Adipocyte (in vitro differentiated cells): ENCODE results near the gene RGS9BP.

Experiments
- DNase-seq: peaks from one replicate; pipeline ENCODE4 v3.0.0-alpha.2; 2015; ENCODE audit warnings: low read depth
- H3K27me3 ChIP-seq: replicated peaks from 2 replicates; pipeline ENCODE4 v1.7.0; 2013; ENCODE audit warnings: mild to moderate bottlenecking, low read length, moderate library complexity; ENCODE audit not compliant: control insufficient read depth, insufficient read depth
- H3K36me3 ChIP-seq: 2 replicates; pipeline ENCODE4 v1.7.0; 2013; ENCODE audit warnings: low read length, mild to moderate bottlenecking, moderate library complexity; ENCODE audit not compliant: control insufficient read depth, insufficient read depth, severe bottlenecking
- H3K4me1 ChIP-seq: 2 replicates; pipeline ENCODE4 v1.7.0; 2013; ENCODE audit warnings: mild to moderate bottlenecking, low read length, moderate library complexity; ENCODE audit not compliant: control insufficient read depth, insufficient read depth
- H3K4me3 ChIP-seq: 2 replicates; pipeline ENCODE4 v1.7.0; 2013; ENCODE audit warnings: mild to moderate bottlenecking, low read length, moderate library complexity
- H3K9ac ChIP-seq: 2 replicates; pipeline ENCODE4 v1.7.0; 2013; ENCODE audit warnings: mild to moderate bottlenecking, low read length, moderate library complexity
- H3K9me3 ChIP-seq: 2 replicates; pipeline ENCODE4 v1.7.0; 2013; ENCODE audit warnings: mild to moderate bottlenecking, low read length, moderate library complexity; ENCODE audit not compliant: control insufficient read depth

RGS9BP gene, protein sequence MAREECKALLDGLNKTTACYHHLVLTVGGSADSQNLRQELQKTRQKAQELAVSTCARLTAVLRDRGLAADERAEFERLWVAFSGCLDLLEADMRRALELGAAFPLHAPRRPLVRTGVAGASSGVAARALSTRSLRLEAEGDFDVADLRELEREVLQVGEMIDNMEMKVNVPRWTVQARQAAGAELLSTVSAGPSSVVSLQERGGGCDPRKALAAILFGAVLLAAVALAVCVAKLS

DNA sequence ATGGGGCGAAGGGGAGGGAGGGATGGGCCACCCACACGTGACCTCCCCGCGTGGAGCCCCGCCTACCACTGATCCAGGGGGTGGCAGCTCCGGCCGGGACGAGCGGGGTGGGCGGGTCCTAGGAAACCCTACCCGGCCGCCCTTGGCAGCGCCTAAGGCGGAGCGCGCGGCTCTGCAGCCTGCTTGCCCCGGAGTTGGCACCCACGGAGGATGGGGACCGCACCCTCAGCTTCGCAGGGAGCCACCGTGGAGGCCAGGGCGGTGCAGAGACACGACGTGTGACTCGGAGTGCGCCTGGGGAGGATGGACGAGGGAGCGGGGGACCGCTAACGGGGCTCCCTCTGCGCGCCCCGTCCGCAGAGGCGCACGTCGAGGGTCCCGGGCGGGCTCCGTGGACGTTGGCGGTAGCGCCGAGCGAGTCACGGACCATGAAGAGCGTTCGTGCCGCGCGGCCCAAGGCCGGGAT lies at the start of gene RGS9BP:
TSS of gene RGS9BP (plus strand) at position 129 of the 466 bp plus-strand sequence. CDS start 416 bp downstream, outside the sequence.
- Histone ChIP-seq H3K9me3 (no peaks in the 10 kb centered on the region), H3K9ac (peak within 1 kb of the TSS; percentile 88), H3K4me1 (peaks cover 10% of the 10 kb centered on the region), H3K4me3 (peak within 1 kb of the TSS; percentile 91), H3K36me3 (no peaks in the 10 kb centered on the region), H3K27me3 (peaks cover 3% of the 10 kb centered on the region)
- peak; percentile 91 for DNase-seq

DNA sequence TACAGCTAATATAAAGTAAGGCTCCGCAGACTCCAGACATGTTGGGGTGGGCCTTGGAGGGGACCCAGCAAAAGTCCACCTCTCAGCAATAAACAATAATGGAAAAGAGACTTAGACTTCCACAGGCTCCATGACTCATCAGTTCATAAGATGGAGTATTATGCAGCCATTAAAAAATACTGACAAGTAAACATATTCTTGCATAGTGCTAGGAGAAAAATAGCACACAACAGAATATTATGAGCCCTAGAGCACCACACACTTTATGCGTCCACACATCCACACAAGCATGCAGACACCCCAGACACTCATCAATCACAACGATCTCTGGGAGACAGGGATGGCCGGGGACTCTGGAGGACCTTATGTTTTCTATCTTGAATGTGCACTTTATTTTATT lies 48.7 kb upstream of the RGS9BP start:
- H3K36me3 ChIP-seq = peaks cover 62% of the 10 kb centered on the region
- no peaks in the 10 kb centered on the region for H3K4me1 ChIP-seq
- H3K9me3 ChIP-seq = no peaks in the 10 kb centered on the region
- no peak for DNase-seq
- H3K27me3 ChIP-seq = no peaks in the 10 kb centered on the region
- no peak overlapping the region for H3K4me3 ChIP-seq
- H3K9ac ChIP-seq = no peak overlapping the region

DNA sequence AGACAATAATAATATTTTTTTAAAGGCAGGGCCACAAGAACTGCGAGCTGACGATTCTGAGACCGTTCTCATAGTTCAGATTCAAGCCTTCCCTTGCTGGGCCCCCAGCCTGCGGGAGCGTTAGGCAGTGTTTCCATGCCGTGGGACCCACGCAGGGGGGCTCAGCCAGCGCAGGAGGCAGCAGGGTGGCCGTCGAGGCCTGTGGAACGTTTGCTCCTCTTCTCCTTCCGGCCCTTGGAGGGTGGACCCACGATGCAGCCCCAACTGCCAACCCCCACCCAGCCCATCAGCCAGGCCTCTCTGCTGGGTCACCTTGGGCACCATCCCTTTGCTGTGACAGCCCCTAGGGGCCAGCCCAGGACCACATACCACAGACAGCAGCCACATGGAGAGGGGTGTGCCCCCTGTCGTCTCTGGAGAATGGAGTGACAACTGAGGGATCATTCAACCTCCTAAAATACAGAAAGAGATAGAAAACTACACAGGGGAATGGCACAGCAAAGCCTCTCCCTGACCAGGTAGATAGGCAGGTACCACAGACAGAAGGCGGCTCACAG lies 47.9 kb upstream of the RGS9BP start:
- Histone ChIP-seq H3K9ac (no peak overlapping the region), H3K9me3 (no peaks in the 10 kb centered on the region), H3K4me3 (no peak overlapping the region), H3K27me3 (no peaks in the 10 kb centered on the region), H3K4me1 (no peaks in the 10 kb centered on the region), H3K36me3 (peaks cover 57% of the 10 kb centered on the region)
- no peak for DNase-seq

DNA sequence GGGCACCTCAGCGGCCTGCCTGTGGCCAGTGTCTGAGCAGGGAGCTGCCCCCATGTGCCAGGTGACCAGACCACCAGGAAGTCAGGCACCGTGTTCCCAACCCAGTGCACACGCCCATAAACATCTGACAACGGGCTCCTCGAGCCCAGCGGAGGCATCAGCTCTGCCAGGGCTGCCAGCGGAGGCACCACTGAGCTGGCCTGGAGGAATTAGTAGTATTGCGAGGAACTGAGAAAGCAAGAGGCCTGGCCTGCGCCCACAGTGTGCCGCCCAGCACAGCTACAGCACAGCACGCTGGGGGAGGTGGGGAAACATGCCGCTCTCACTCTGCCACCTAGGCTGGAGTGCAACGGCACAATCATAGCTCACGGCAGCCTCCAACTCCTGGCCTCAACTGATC lies 45.3 kb upstream of the RGS9BP start:
- H3K9me3 ChIP-seq = no peaks in the 10 kb centered on the region
- peaks cover 60% of the 10 kb centered on the region for H3K36me3 ChIP-seq
- H3K9ac ChIP-seq = no peak overlapping the region
- no peaks in the 10 kb centered on the region for H3K4me1 ChIP-seq
- no peaks in the 10 kb centered on the region for H3K27me3 ChIP-seq
- H3K4me3 ChIP-seq = no peak overlapping the region
- DNase-seq = no peak

DNA sequence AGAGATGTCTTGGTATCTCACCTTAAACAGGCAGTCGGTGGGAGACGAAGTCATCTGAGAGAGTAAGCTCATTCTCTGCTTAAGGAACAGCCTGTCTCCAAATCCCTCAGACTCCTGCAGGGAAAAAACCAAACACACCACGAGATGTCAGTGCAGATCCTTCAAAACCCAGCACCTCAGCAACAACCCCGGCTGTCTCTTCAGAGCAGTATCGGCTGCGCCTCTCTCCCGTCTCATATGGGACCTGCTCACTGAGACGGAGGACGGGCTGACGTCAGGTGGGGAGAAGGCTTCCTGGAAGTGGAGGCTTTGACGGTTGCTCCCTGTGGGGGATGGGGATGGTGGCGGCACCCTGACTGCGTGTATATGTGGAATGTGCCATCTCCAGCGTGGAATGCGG lies 44.3 kb upstream of the RGS9BP start:
- no peak overlapping the region for H3K9ac ChIP-seq
- no peak overlapping the region for H3K4me3 ChIP-seq
- no peaks in the 10 kb centered on the region for H3K27me3 ChIP-seq
- DNase-seq = no peak
- H3K4me1 ChIP-seq = no peaks in the 10 kb centered on the region
- no peaks in the 10 kb centered on the region for H3K9me3 ChIP-seq
- peaks cover 66% of the 10 kb centered on the region for H3K36me3 ChIP-seq

DNA sequence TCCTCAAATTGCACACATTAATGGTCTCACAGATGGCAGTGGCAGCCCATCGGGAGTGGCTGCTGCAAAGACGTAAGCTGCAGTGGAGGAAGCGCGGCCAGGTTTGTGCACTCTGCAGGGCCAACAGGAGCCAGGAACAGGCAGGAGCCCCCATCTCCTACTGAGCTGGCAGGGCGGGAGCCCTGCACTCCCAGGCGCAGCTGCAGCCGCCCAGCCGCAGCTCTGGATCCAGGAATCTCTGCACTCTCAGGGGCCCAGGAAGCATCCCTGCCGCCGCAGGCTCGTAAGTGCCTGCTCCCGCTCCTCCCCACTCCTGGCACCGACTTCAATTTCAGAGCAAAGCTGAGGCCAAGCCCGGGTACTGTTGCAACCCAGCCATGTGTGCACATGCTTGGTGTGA lies 38.2 kb upstream of the RGS9BP start:
- Histone ChIP-seq H3K9ac (no peak overlapping the region), H3K27me3 (no peaks in the 10 kb centered on the region), H3K4me3 (no peak overlapping the region), H3K36me3 (peaks cover 68% of the 10 kb centered on the region), H3K9me3 (no peaks in the 10 kb centered on the region), H3K4me1 (no peaks in the 10 kb centered on the region)
- no peak for DNase-seq

DNA sequence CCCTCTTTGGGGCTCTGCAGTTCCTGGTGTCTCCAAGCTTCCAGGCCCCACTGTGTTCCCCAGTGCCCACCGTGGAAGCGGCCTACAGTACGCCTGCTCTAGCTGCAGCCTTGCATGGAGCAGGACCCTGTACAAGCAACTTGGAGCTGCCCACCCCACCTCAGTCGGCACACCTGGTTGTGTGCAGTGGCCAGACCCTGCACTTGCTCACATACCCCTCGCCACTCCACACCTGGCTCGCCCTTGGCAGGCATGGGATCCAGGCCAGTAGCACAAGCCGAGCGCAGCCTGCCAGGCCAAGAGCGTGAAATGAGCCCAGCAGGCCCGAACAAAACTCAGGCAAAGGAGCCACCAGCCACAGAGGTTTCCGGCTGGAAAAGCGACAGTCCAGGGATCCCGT lies 37.0 kb upstream of the RGS9BP start:
- no peaks in the 10 kb centered on the region for H3K4me1 ChIP-seq
- no peak for DNase-seq
- peaks cover 68% of the 10 kb centered on the region for H3K36me3 ChIP-seq
- no peak overlapping the region for H3K4me3 ChIP-seq
- no peaks in the 10 kb centered on the region for H3K9me3 ChIP-seq
- H3K9ac ChIP-seq = no peak overlapping the region
- H3K27me3 ChIP-seq = no peaks in the 10 kb centered on the region

DNA sequence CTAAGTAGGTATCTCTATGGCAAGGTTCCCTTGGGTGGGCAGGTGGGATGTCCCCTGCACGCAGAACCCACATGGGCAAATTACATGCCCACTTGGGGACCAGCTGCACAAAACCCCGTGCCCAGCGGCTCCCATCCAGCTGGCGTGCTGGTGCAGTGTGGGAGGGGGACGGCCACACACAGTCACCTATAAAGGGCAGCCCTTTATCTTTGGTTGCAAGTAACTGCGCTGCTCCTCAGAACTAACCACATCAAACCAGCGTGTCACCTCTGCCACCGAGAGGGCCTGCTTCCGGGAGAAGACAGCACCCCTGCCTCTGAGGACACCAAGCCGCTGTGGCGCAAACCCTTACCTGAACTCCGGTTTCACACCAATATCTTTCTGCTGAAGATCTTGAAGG lies 32.9 kb upstream of the RGS9BP start:
- H3K4me3 ChIP-seq = no peak overlapping the region
- peaks cover 66% of the 10 kb centered on the region for H3K36me3 ChIP-seq
- no peaks in the 10 kb centered on the region for H3K4me1 ChIP-seq
- no peaks in the 10 kb centered on the region for H3K9me3 ChIP-seq
- no peak for DNase-seq
- H3K9ac ChIP-seq = no peak overlapping the region
- no peaks in the 10 kb centered on the region for H3K27me3 ChIP-seq

DNA sequence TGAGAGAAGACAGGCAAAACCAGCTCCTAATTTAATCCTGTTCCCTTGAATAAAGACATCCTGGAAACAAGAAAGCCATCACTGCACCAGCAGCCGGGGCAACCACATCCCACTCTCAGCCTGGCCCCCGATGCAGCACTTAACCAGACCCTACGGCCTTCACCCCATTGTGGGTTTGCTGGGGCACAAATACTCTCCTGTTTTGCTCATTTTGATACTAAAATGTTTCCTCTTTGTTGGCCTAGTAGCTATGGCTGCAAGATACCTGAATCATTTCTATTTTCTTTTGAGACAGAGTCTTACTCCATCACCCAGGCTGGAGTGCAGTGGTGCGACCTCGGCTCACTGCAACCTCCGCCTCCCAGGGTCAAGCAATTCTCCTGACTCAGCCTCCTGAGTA lies 29.1 kb upstream of the RGS9BP start:
- peaks cover 4% of the 10 kb centered on the region for H3K4me1 ChIP-seq
- H3K27me3 ChIP-seq = no peaks in the 10 kb centered on the region
- DNase-seq = no peak
- no peaks in the 10 kb centered on the region for H3K9me3 ChIP-seq
- H3K36me3 ChIP-seq = peaks cover 47% of the 10 kb centered on the region
- H3K9ac ChIP-seq = no peak overlapping the region
- H3K4me3 ChIP-seq = no peak overlapping the region

DNA sequence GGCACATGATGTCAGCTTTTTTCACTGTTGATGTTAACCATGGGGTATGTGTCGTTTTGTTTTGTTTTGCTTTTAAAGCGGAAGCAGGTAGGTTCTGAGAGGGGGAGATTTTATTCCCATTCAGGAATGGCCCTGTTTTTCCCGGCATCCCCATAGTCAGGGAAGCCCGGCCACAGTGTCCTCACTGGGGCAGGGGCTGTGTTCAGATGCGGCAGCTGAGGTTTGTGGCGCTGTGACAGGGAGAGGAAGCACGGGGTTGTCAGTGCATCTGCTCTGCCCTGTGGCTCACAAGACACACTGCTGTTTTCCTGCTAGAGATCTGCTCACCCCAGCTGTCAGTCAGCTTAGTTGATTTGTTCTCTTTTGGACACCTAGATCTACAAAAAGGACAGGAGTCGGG lies 28.3 kb upstream of the RGS9BP start:
- no peak for DNase-seq
- H3K9ac ChIP-seq = no peak overlapping the region
- peaks cover 40% of the 10 kb centered on the region for H3K36me3 ChIP-seq
- peaks cover 12% of the 10 kb centered on the region for H3K4me1 ChIP-seq
- H3K27me3 ChIP-seq = no peaks in the 10 kb centered on the region
- H3K9me3 ChIP-seq = no peaks in the 10 kb centered on the region
- no peak overlapping the region for H3K4me3 ChIP-seq

DNA sequence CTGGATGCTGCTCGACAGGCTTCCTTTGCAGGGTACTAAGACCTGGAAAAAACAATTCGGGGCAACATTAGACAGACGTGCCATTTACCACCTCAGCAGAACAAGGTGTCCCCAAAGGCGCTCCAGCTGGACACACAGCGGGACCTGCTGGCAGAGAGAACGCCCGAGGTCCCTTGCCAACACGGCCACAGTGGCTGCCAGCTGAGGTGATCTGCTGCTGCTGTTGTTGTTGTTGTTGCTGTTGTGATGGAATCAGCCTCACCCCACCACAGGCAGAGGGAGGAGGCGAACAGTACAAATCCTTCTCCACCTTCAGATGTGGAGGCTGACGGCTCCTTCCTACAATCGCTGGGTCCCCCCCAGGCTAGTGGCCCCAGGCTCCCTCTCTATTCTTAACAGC lies 25.9 kb upstream of the RGS9BP start:
- DNase-seq = no peak
- Histone ChIP-seq H3K9me3 (no peaks in the 10 kb centered on the region), H3K4me1 (peaks cover 22% of the 10 kb centered on the region), H3K36me3 (peaks cover 18% of the 10 kb centered on the region), H3K4me3 (no peak overlapping the region), H3K9ac (no peak overlapping the region), H3K27me3 (no peaks in the 10 kb centered on the region)

DNA sequence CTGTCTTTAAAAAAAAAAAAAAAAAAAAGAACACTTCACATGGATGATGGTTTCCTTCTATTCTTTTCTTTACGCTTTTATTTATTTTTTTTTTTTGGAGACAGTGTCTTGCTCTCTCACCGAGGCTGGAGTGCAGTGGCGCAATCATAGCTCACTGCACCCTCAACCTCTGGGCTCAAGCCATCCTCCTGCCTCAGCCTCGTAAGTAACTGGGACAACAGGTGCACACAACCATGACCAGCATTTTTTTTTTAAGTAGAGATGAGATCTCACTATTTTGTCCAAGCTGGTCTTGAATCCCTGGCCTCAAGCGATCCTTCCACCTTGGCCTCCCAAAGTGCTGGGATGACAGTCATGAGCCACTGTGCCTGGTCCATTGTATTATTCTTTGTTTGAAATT lies 25.0 kb upstream of the RGS9BP start:
- Histone ChIP-seq H3K9ac (no peak overlapping the region), H3K9me3 (no peaks in the 10 kb centered on the region), H3K27me3 (no peaks in the 10 kb centered on the region), H3K36me3 (peaks cover 24% of the 10 kb centered on the region), H3K4me1 (peaks cover 22% of the 10 kb centered on the region), H3K4me3 (no peak overlapping the region)
- DNase-seq = no peak
